K562 (cell line): ENCODE measurements around the gene ARHGAP30. TPM values are rescaled to one million over a fixed set of nuclear protein-coding genes. Genes with fewer than 3 reads are reported as not detected.

Experiments used
- ARID1B ChIP-seq: fragments of 450-650 bp; IDR thresholded peaks from 2 replicates; pipeline ENCODE4 v1.6.1; 2016; ENCODE audit warnings: antibody characterized with exemption, mild to moderate bottlenecking, inconsistent platforms
- BACH1 ChIP-seq: fragments of 200-800 bp; sonication (Bioruptor generic); IDR thresholded peaks from 2 replicates; pipeline ENCODE4 v1.6.1; 2016; ENCODE audit warnings: missing genetic modification characterization, missing compliant biosample characterization
- CSDE1 ChIP-seq, 2 experiments: fragments of 450-650 bp; IDR thresholded peaks; 2 replicates each; pipeline ENCODE4 v1.6.1; 2016; ENCODE audit warnings: mild to moderate bottlenecking in 1 of 2
- DPF2 ChIP-seq: fragments of 450-650 bp; IDR thresholded peaks from 2 replicates; pipeline ENCODE4 v1.6.1; 2016
- EP400 ChIP-seq: fragments of 450-650 bp; IDR thresholded peaks from 2 replicates; pipeline ENCODE4 v1.6.1; 2017; ENCODE audit warnings: antibody characterized with exemption, mild to moderate bottlenecking, moderate library complexity
- ETS2 ChIP-seq: IDR thresholded peaks from 2 replicates; pipeline ENCODE4 v1.6.1; 2016; ENCODE audit warnings: borderline replicate concordance, missing genetic modification characterization, mild to moderate bottlenecking, moderate library complexity, missing compliant biosample characterization; ENCODE audit not compliant: poor library complexity, severe bottlenecking
- HNRNPL ChIP-seq: fragments of 200-400 bp; formaldehyde crosslinking; IDR thresholded peaks from 2 replicates; pipeline ENCODE4 v1.6.1; 2017; ENCODE audit warnings: low read depth, mild to moderate bottlenecking, low read length
- MYC ChIP-seq, 2 experiments: fragments of 250-450 bp in 1 of 2; sonication (Bioruptor Pico) in 1 of 2; IDR thresholded peaks; 2 replicates each; pipeline versions ENCODE4 v1.5.1 to v1.6.1; 2012 to 2021; ENCODE audit warnings: low read depth in 2 of 2, borderline replicate concordance in 1 of 2, improper control_type of control experiment in 1 of 2, low read length in 1 of 2, mild to moderate bottlenecking in 1 of 2, moderate library complexity in 1 of 2
- OTX1 ChIP-seq: fragments of 450-650 bp; formaldehyde crosslinking; IDR thresholded peaks from 2 replicates; pipeline ENCODE4 v1.4.0; 2022; ENCODE audit warnings: mild to moderate bottlenecking
- PTRF ChIP-seq: fragments of 450-650 bp; IDR thresholded peaks from 2 replicates; pipeline ENCODE4 v1.6.1; 2016; ENCODE audit warnings: mild to moderate bottlenecking, missing genetic modification characterization, missing compliant biosample characterization
- ZC3H8 ChIP-seq: fragments of 450-650 bp; IDR thresholded peaks from 2 replicates; pipeline ENCODE4 v1.6.1; 2017
- ZNF282 ChIP-seq: sonication (generic); formaldehyde crosslinking; IDR thresholded peaks from 2 replicates; pipeline ENCODE4 v1.8.1; 2023; ENCODE audit warnings: missing genetic modification reagents
- polyA plus RNA-seq, 8 experiments: library from polyadenylated mRNA; depleted of rRNA in 4 of 8; stranded (reverse) in 5 of 8; unstranded in 3 of 8; fragments of >200 nt; fragmentation: Nextera tagmentation in 2 of 8; fragmentation: Illumina TruSeq in 1 of 8; extraction: Ambion mirVana in 2 of 8; extraction: Trizol in 1 of 8; gene quantifications; 2 replicates each; pipeline versions ENCODE4 v1.2.1 to v1.2.3, GENCODE V29; 2011 to 2014; ENCODE audit warnings: inconsistent platforms in 1 of 8, missing spikeins in 1 of 8
- total RNA-seq, 7 experiments: library from RNA; depleted of rRNA in 6 of 7; stranded (reverse); fragments of >200 nt in 6 of 7; fragmentation: Illumina TruSeq in 2 of 7; extraction: Trizol in 2 of 7; gene quantifications; 2 replicates each; pipeline versions ENCODE4 v1.2.1 to v1.2.3, GENCODE V29; 2011 to 2021; ENCODE audit warnings: low replicate concordance in 1 of 7
- TF ChIP-seq, protein P1 (sequence below): sonication (generic); formaldehyde crosslinking; IDR thresholded peaks from 2 replicates; pipeline ENCODE4 v1.4.0; 2020; ENCODE audit warnings: mild to moderate bottlenecking, missing genetic modification reagents
- TF ChIP-seq, protein P2 (sequence below): sonication (generic); formaldehyde crosslinking; IDR thresholded peaks from 2 replicates; pipeline ENCODE4 v1.8.0; 2022; ENCODE audit warnings: missing genetic modification reagents, mild to moderate bottlenecking, moderate library complexity, borderline replicate concordance
- TF ChIP-seq, protein P3 (sequence below): fragments of 450-650 bp; formaldehyde crosslinking; conservative IDR thresholded peaks from 2 replicates; pipeline ENCODE4 v1.4.0; 2022; ENCODE audit warnings: mild to moderate bottlenecking, missing genetic modification characterization
- TF ChIP-seq, protein P4 (sequence below): sonication (generic); formaldehyde crosslinking; IDR thresholded peaks from 2 replicates; pipeline ENCODE4 v1.8.0; 2022; ENCODE audit warnings: mild to moderate bottlenecking, missing genetic modification reagents
- TF ChIP-seq, protein P5 (sequence below), 2 experiments: IDR thresholded peaks; 2 replicates each; pipeline ENCODE4 v1.6.1; 2012; ENCODE audit warnings: improper control_type of control experiment in 2 of 2, low read depth in 2 of 2, low read length in 2 of 2, borderline replicate concordance in 1 of 2

The ARHGAP30 gene
- total and polyA plus RNA-seq, 9 of the 15 experiments (the other 6 are each of a cell fraction or from before 2014, with no cell fraction given) = 0.01 to 0.73 (median 0.12) TPM

DNA sequence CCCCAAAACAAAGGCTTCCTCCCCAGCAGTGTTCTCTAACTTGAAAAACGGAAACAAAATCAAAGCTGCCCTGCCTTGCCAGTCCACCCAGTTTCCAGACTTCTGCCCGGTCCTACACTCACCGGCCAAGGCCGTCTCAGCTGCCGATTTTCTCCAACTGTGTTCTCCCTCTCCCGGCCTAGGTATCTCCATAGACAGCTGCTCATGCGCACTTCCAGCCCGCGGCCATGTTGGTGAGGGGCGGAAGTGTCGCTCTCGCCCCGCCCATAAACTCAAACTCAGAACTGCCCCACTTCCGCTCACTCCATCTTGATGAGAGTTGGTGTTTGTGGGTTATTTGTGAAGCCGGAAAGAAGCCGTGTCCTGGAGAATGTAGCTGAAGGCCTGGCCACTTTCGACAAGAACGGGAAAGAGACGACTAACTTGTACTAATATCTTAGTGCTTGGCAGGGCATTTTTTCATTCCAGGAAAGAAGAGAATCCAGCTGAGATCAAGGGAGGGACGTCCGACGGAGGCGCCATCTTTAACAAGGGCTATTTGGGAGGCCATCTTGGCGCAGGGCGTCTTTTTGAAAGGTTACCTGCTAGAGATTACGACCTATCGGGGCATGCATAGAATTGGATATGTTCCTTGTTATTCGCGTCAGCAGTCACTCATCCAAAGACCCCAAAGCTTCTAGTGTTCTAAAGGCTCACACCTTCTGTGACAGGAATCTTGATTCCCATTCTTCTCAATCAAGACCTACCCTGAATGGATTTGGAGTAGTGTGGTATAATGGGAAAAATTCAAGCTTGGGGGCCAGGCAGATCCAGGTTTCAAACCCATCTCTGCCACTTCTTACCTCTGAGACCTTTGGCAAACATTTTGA is 23.7 kb downstream of the ARHGAP30 start, which contains the start of gene USF1 (continued):
- TF ChIP-seq MYC (IDR thresholded peaks at IDR 0.05; ENCODE audit: low read depth, low read length) (no peak; the same call in 1 of the 2 replicates), MYC (CRISPR knock-in tag; IDR thresholded peaks at IDR 0.05; ENCODE audit: borderline replicate concordance, low read depth) (no peak), EP400 (peak; percentile 82), ZNF282 (CRISPR knock-in tag) (no peak), OTX1 (CRISPR knock-in tag) (peak; percentile 74; the same call in 1 of the 2 replicates), HNRNPL (no peak), BACH1 (peak; percentile 83; the same call in 1 of the 2 replicates), CSDE1 (IDR thresholded peaks at IDR 0.05) (peak in 1 of 2 experiments; percentile 97; a peak in 2 of 4 replicates), ZC3H8 (no peak), ETS2 (no peak), PTRF (tag) (no peak), ARID1B (no peak), DPF2 (peak; percentile 26; the same call in 1 of the 2 replicates)
- TF ChIP-seq, protein P1, sequence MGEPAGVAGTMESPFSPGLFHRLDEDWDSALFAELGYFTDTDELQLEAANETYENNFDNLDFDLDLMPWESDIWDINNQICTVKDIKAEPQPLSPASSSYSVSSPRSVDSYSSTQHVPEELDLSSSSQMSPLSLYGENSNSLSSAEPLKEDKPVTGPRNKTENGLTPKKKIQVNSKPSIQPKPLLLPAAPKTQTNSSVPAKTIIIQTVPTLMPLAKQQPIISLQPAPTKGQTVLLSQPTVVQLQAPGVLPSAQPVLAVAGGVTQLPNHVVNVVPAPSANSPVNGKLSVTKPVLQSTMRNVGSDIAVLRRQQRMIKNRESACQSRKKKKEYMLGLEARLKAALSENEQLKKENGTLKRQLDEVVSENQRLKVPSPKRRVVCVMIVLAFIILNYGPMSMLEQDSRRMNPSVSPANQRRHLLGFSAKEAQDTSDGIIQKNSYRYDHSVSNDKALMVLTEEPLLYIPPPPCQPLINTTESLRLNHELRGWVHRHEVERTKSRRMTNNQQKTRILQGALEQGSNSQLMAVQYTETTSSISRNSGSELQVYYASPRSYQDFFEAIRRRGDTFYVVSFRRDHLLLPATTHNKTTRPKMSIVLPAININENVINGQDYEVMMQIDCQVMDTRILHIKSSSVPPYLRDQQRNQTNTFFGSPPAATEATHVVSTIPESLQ (CRISPR knock-in tag) = 0 out of 2 replicates have a peak, but pooled peaks have one; percentile 54
- TF ChIP-seq, protein P2, sequence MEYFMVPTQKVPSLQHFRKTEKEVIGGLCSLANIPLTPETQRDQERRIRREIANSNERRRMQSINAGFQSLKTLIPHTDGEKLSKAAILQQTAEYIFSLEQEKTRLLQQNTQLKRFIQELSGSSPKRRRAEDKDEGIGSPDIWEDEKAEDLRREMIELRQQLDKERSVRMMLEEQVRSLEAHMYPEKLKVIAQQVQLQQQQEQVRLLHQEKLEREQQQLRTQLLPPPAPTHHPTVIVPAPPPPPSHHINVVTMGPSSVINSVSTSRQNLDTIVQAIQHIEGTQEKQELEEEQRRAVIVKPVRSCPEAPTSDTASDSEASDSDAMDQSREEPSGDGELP (CRISPR knock-in tag) = peak; percentile 85
- TF ChIP-seq, protein P3, sequence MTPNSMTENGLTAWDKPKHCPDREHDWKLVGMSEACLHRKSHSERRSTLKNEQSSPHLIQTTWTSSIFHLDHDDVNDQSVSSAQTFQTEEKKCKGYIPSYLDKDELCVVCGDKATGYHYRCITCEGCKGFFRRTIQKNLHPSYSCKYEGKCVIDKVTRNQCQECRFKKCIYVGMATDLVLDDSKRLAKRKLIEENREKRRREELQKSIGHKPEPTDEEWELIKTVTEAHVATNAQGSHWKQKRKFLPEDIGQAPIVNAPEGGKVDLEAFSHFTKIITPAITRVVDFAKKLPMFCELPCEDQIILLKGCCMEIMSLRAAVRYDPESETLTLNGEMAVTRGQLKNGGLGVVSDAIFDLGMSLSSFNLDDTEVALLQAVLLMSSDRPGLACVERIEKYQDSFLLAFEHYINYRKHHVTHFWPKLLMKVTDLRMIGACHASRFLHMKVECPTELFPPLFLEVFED (CRISPR knock-in tag) = peak; percentile 64; the same call in 1 of the 2 replicates
- TF ChIP-seq, protein P4, sequence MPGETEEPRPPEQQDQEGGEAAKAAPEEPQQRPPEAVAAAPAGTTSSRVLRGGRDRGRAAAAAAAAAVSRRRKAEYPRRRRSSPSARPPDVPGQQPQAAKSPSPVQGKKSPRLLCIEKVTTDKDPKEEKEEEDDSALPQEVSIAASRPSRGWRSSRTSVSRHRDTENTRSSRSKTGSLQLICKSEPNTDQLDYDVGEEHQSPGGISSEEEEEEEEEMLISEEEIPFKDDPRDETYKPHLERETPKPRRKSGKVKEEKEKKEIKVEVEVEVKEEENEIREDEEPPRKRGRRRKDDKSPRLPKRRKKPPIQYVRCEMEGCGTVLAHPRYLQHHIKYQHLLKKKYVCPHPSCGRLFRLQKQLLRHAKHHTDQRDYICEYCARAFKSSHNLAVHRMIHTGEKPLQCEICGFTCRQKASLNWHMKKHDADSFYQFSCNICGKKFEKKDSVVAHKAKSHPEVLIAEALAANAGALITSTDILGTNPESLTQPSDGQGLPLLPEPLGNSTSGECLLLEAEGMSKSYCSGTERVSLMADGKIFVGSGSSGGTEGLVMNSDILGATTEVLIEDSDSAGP (CRISPR knock-in tag) = 0 out of 2 replicates have a peak, but pooled peaks have one; percentile 30
- TF ChIP-seq, protein P5, sequence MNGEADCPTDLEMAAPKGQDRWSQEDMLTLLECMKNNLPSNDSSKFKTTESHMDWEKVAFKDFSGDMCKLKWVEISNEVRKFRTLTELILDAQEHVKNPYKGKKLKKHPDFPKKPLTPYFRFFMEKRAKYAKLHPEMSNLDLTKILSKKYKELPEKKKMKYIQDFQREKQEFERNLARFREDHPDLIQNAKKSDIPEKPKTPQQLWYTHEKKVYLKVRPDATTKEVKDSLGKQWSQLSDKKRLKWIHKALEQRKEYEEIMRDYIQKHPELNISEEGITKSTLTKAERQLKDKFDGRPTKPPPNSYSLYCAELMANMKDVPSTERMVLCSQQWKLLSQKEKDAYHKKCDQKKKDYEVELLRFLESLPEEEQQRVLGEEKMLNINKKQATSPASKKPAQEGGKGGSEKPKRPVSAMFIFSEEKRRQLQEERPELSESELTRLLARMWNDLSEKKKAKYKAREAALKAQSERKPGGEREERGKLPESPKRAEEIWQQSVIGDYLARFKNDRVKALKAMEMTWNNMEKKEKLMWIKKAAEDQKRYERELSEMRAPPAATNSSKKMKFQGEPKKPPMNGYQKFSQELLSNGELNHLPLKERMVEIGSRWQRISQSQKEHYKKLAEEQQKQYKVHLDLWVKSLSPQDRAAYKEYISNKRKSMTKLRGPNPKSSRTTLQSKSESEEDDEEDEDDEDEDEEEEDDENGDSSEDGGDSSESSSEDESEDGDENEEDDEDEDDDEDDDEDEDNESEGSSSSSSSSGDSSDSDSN (IDR thresholded peaks at IDR 0.05; ENCODE audit: borderline replicate concordance in 1 of 2, low read depth in 2 of 2, low read length in 2 of 2) = no peak
